Naive B cell (primary cell): ENCODE data around the gene TECPR1. TPM values are rescaled to one million over a fixed set of nuclear protein-coding genes. Genes with fewer than 3 reads are reported as not detected.

ENCODE experiments used
- ATAC-seq, 2 donors: fragments of 150-1000 bp; cut with Tn5 transposase; 2 replicates each; pipeline ENCODE4 v1.10.0; 2021; ENCODE audit warnings: low read depth in 2 of 2, mild to moderate bottlenecking in 2 of 2, moderate library complexity in 2 of 2
- DNase-seq: peaks from one replicate; pipeline ENCODE4 v3.0.0; 2022
- H3K27ac Mint-ChIP-seq, 6 donors: one replicate each; pipeline ENCODE4 v1.8.0; 2020 to 2022; ENCODE audit warnings: mild to moderate bottlenecking in 6 of 6, mixed read lengths in 6 of 6, moderate library complexity in 5 of 6, inconsistent platforms in 2 of 6
- H3K27me3 Mint-ChIP-seq, 3 donors: one replicate each; pipeline ENCODE4 v1.8.0; 2021 to 2022; ENCODE audit warnings: mixed read lengths in 3 of 3, mild to moderate bottlenecking in 1 of 3
- H3K36me3 Mint-ChIP-seq, 2 donors: one replicate each; pipeline ENCODE4 v1.8.0; 2020 to 2022; ENCODE audit warnings: mixed read lengths in 2 of 2, inconsistent platforms in 1 of 2, mild to moderate bottlenecking in 1 of 2
- H3K4me1 Mint-ChIP-seq, 3 donors: one replicate each; pipeline ENCODE4 v1.8.0; 2020 to 2022; ENCODE audit warnings: mixed read lengths in 3 of 3, inconsistent platforms in 1 of 3, mild to moderate bottlenecking in 1 of 3, moderate library complexity in 1 of 3
- H3K4me3 Mint-ChIP-seq, 8 donors: one replicate each; pipeline ENCODE4 v1.8.0; 2020 to 2022; ENCODE audit warnings: mild to moderate bottlenecking in 8 of 8, mixed read lengths in 8 of 8, moderate library complexity in 8 of 8, inconsistent platforms in 2 of 8
- H3K9me3 Mint-ChIP-seq, 7 donors: one replicate each; pipeline ENCODE4 v1.8.0; 2020 to 2022; ENCODE audit warnings: mixed read lengths in 7 of 7, mild to moderate bottlenecking in 5 of 7, inconsistent platforms in 2 of 7, moderate library complexity in 1 of 7
- polyA plus RNA-seq, 6 donors: library from polyadenylated mRNA; unstranded; fragments of 300-500 nt; fragmentation: Illumina TruSeq; gene quantifications; one replicate each; pipeline ENCODE4 v1.2.3, GENCODE V29; 2021; ENCODE audit warnings: low read depth in 6 of 6

TECPR1 gene
- polyA plus RNA-seq, 6 donors from 2014 or later, result 6.5 to 23.8 (median 12.4) TPM

GRCh38 chr7:98233219-98234070 lies 18.6 kb downstream of the TECPR1 start:
- peaks cover 0 to 3% (median 0%) of the 10 kb centered on the region in 3 donors for H3K4me1 Mint-ChIP-seq

GRCh38 chr7:98232799-98233198 lies 19.2 kb downstream of the TECPR1 start:
- H3K27me3 Mint-ChIP-seq, result no peaks in the 10 kb centered on the region
- DNase-seq, result no peak
- H3K36me3 Mint-ChIP-seq, result peaks cover 8 to 12% of the 10 kb centered on the region in 2 donors
- no peak overlapping the region for H3K4me3 Mint-ChIP-seq
- H3K9me3 Mint-ChIP-seq, result no peaks in the 10 kb centered on the region
- no peak overlapping the region for H3K27ac Mint-ChIP-seq
- peaks cover 0 to 3% (median 0%) of the 10 kb centered on the region in 3 donors for H3K4me1 Mint-ChIP-seq
- no peak for ATAC-seq

More at GRCh38 chr7:98233219-98234070, 18.6 kb downstream of the TECPR1 start:
- H3K27ac Mint-ChIP-seq, result no peak overlapping the region
- H3K9me3 Mint-ChIP-seq, result no peaks in the 10 kb centered on the region
- no peak overlapping the region for H3K4me3 Mint-ChIP-seq
- no peak for DNase-seq
- no peaks in the 10 kb centered on the region for H3K27me3 Mint-ChIP-seq
- peaks cover 8 to 10% of the 10 kb centered on the region in 2 donors for H3K36me3 Mint-ChIP-seq
- no peak for ATAC-seq

- H3K27me3 Mint-ChIP-seq, result no peaks in the 10 kb centered on the region
- H3K9me3 Mint-ChIP-seq, result no peaks in the 10 kb centered on the region
- DNase-seq, result no peak
- H3K27ac Mint-ChIP-seq, result no peak overlapping the region
- H3K4me1 Mint-ChIP-seq, result peaks cover 0 to 3% (median 0%) of the 10 kb centered on the region in 3 donors
- H3K4me3 Mint-ChIP-seq, result no peak overlapping the region
- no peak for ATAC-seq
- peaks cover 8 to 13% of the 10 kb centered on the region in 2 donors for H3K36me3 Mint-ChIP-seq
Observed at GRCh38 chr7:98232263-98232585, 19.8 kb downstream of the TECPR1 start.

GRCh38 chr7:98231493-98232262 lies 20.4 kb downstream of the TECPR1 start:
- H3K27me3 Mint-ChIP-seq, result no peaks in the 10 kb centered on the region
- H3K4me1 Mint-ChIP-seq, result peaks cover 0 to 3% (median 0%) of the 10 kb centered on the region in 3 donors
- H3K9me3 Mint-ChIP-seq, result no peaks in the 10 kb centered on the region
- ATAC-seq (no peak), DNase-seq (no peak)
- no peak overlapping the region for H3K27ac Mint-ChIP-seq
- no peak overlapping the region for H3K4me3 Mint-ChIP-seq
- peaks cover 8 to 13% of the 10 kb centered on the region in 2 donors for H3K36me3 Mint-ChIP-seq

GRCh38 chr7:98230746-98231471 lies 21.1 kb downstream of the TECPR1 start:
- Mint-ChIP-seq H3K4me3 (no peak overlapping the region), H3K27ac (no peak overlapping the region), H3K4me1 (peaks cover 0 to 3% (median 0%) of the 10 kb centered on the region in 3 donors), H3K27me3 (no peaks in the 10 kb centered on the region), H3K9me3 (no peaks in the 10 kb centered on the region), H3K36me3 (peaks cover 13 to 21% of the 10 kb centered on the region in 2 donors)
- DNase-seq (no peak), ATAC-seq (no peak)

GRCh38 chr7:98229991-98230745 lies 21.9 kb downstream of the TECPR1 start:
- Mint-ChIP-seq H3K9me3 (no peaks in the 10 kb centered on the region), H3K4me1 (peaks cover 0 to 3% (median 0%) of the 10 kb centered on the region in 3 donors), H3K27ac (peak overlapping the region in 1 of 6 donors; percentile 64), H3K27me3 (no peaks in the 10 kb centered on the region), H3K36me3 (peaks cover 13 to 27% of the 10 kb centered on the region in 2 donors), H3K4me3 (no peak overlapping the region)
- DNase-seq (no peak), ATAC-seq (no peak)

- Mint-ChIP-seq H3K36me3 (peaks cover 6 to 27% of the 10 kb centered on the region in 2 donors), H3K9me3 (no peaks in the 10 kb centered on the region), H3K4me3 (peak overlapping the region in 1 of 8 donors; percentile 29), H3K4me1 (peaks cover 0 to 3% (median 0%) of the 10 kb centered on the region in 3 donors), H3K27me3 (no peaks in the 10 kb centered on the region), H3K27ac (no peak overlapping the region)
- ATAC-seq (no peak), DNase-seq (no peak)
Observed at GRCh38 chr7:98229441-98229840, 22.6 kb downstream of the TECPR1 start.

GRCh38 chr7:98228801-98229200 lies 23.2 kb downstream of the TECPR1 start:
- no peak overlapping the region for H3K27ac Mint-ChIP-seq
- peaks cover 5 to 27% of the 10 kb centered on the region in 2 donors for H3K36me3 Mint-ChIP-seq
- H3K9me3 Mint-ChIP-seq, result no peaks in the 10 kb centered on the region
- no peaks in the 10 kb centered on the region for H3K27me3 Mint-ChIP-seq
- H3K4me1 Mint-ChIP-seq, result peaks cover 0 to 3% (median 0%) of the 10 kb centered on the region in 3 donors
- no peak overlapping the region for H3K4me3 Mint-ChIP-seq
- no peak for ATAC-seq
- no peak for DNase-seq

- peak overlapping the region in 1 of 8 donors; percentile 66 for H3K4me3 Mint-ChIP-seq
- no peak for DNase-seq
- H3K27ac Mint-ChIP-seq, result no peak overlapping the region
- ATAC-seq, result no peak
- H3K4me1 Mint-ChIP-seq, result peaks cover 0 to 6% (median 0%) of the 10 kb centered on the region in 3 donors
- H3K36me3 Mint-ChIP-seq, result peaks cover 5 to 27% of the 10 kb centered on the region in 2 donors
- no peaks in the 10 kb centered on the region for H3K27me3 Mint-ChIP-seq
- no peaks in the 10 kb centered on the region for H3K9me3 Mint-ChIP-seq
Observed at GRCh38 chr7:98227939-98228338, 24.1 kb downstream of the TECPR1 start.

GRCh38 chr7:98225913-98226614 lies 26.0 kb downstream of the TECPR1 start:
- Mint-ChIP-seq H3K9me3 (no peaks in the 10 kb centered on the region), H3K4me3 (no peak overlapping the region), H3K27me3 (no peaks in the 10 kb centered on the region), H3K27ac (peak overlapping the region in 1 of 6 donors; percentile 47), H3K36me3 (peaks cover 5 to 27% of the 10 kb centered on the region in 2 donors), H3K4me1 (peaks cover 0 to 6% (median 0%) of the 10 kb centered on the region in 3 donors)
- DNase-seq (no peak), ATAC-seq (no peak)

GRCh38 chr7:98224701-98225181 lies 27.3 kb downstream of the TECPR1 start:
- Mint-ChIP-seq H3K4me3 (no peak overlapping the region), H3K27ac (no peak overlapping the region), H3K4me1 (peaks cover 3 to 5% (median 5%) of the 10 kb centered on the region in 3 donors), H3K27me3 (no peaks in the 10 kb centered on the region), H3K36me3 (peaks cover 5 to 27% of the 10 kb centered on the region in 2 donors), H3K9me3 (no peaks in the 10 kb centered on the region)
- DNase-seq (no peak), ATAC-seq (no peak)
